GM06990 (cell line): Measurements from ENCODE around the gene MBP.

Experiments used
- DNase-seq: peaks from one replicate; pipeline ENCODE4 v3.0.0-alpha.2; 2011; ENCODE audit not compliant: insufficient read length; ENCODE audit errors: extremely low read depth
- H3K27me3 ChIP-seq: replicated peaks from 2 replicates; pipeline ENCODE4 v1.6.0; 2011; ENCODE audit warnings: low read length; ENCODE audit not compliant: control insufficient read depth, insufficient read depth
- H3K36me3 ChIP-seq: 2 replicates; pipeline ENCODE4 v1.5.1; 2011; ENCODE audit warnings: low read length; ENCODE audit not compliant: control insufficient read depth, insufficient read depth
- H3K4me3 ChIP-seq: replicated peaks from 2 replicates; pipeline ENCODE4 v1.5.1; 2011; ENCODE audit warnings: low read depth, mild to moderate bottlenecking, control low read depth, low read length
- CTCF ChIP-seq: IDR thresholded peaks from 2 replicates; pipeline ENCODE4 v1.5.1; 2011; ENCODE audit warnings: low read length, control low read depth, mild to moderate bottlenecking, inconsistent platforms; ENCODE audit not compliant: insufficient read depth, poor library complexity, severe bottlenecking

The MBP gene

GRCh38 chr18:77132369-77133050, at the start of gene MBP:
MBP (minus strand) TSS chr18:77132783; CDS start chr18:77105261, 27,522 bp downstream.
- no peaks in the 10 kb centered on the region for H3K27me3 ChIP-seq
- peak within 1 kb of the TSS; percentile 82 for H3K4me3 ChIP-seq
- no peaks in the 10 kb centered on the region for H3K36me3 ChIP-seq
- TF ChIP-seq CTCF, result no peak
- DNase-seq, result peak; percentile 77

- no peaks in the 10 kb centered on the region for H3K27me3 ChIP-seq
- no peak overlapping the region for H3K4me3 ChIP-seq
- no peak for TF ChIP-seq CTCF
- no peak for DNase-seq
- H3K36me3 ChIP-seq, result no peaks in the 10 kb centered on the region
Measured at GRCh38 chr18:77181950-77182707, 49.5 kb upstream of the MBP start.

- no peaks in the 10 kb centered on the region for H3K36me3 ChIP-seq
- H3K4me3 ChIP-seq, result no peak overlapping the region
- no peak for DNase-seq
- no peaks in the 10 kb centered on the region for H3K27me3 ChIP-seq
- no peak for TF ChIP-seq CTCF
Measured at GRCh38 chr18:77178559-77178958, 46.0 kb upstream of the MBP start.

GRCh38 chr18:77177009-77177408, 44.4 kb upstream of the MBP start:
- Histone ChIP-seq H3K36me3 (no peaks in the 10 kb centered on the region), H3K4me3 (no peak overlapping the region), H3K27me3 (no peaks in the 10 kb centered on the region)
- DNase-seq, result no peak
- TF ChIP-seq CTCF, result no peak

- DNase-seq, result no peak
- TF ChIP-seq CTCF, result no peak
- Histone ChIP-seq H3K4me3 (no peak overlapping the region), H3K27me3 (no peaks in the 10 kb centered on the region), H3K36me3 (no peaks in the 10 kb centered on the region)
Measured at GRCh38 chr18:77173275-77174030, 40.9 kb upstream of the MBP start.
